Parathyroid adenoma (tissue), 2 donors: ENCODE measurements around the gene BDH2.

Source experiments
- H2AFZ ChIP-seq: fragments of 300-600 bp; sonication (generic); one replicate; pipeline ENCODE4 v1.7.0; 2017; ENCODE audit warnings: antibody characterized with exemption, mild to moderate bottlenecking
- H3K27ac ChIP-seq: fragments of 300-600 bp; sonication (generic); one replicate; pipeline ENCODE4 v1.7.0; 2017
- H3K27me3 ChIP-seq: fragments of 300-600 bp; sonication (generic); one replicate; pipeline ENCODE4 v1.7.0; 2017; ENCODE audit warnings: low read length; ENCODE audit not compliant: control insufficient read depth, insufficient read depth
- H3K36me3 ChIP-seq: fragments of 300-600 bp; sonication (generic); one replicate; pipeline ENCODE4 v1.7.0; 2017; ENCODE audit warnings: low read length; ENCODE audit not compliant: control insufficient read depth, insufficient read depth
- H3K4me1 ChIP-seq: fragments of 300-600 bp; sonication (generic); one replicate; pipeline ENCODE4 v1.7.0; 2017; ENCODE audit warnings: control low read depth
- H3K4me2 ChIP-seq: fragments of 300-600 bp; sonication (generic); one replicate; pipeline ENCODE4 v1.7.0; 2017; ENCODE audit warnings: low read length
- H3K4me3 ChIP-seq: fragments of 300-600 bp; sonication (generic); one replicate; pipeline ENCODE4 v1.7.0; 2017; ENCODE audit warnings: low read depth, low read length
- H3K79me2 ChIP-seq: fragments of 300-600 bp; sonication (generic); one replicate; pipeline ENCODE4 v1.7.0; 2017; ENCODE audit warnings: control low read depth
- H3K9ac ChIP-seq: fragments of 300-600 bp; sonication (generic); one replicate; pipeline ENCODE4 v1.7.0; 2017; ENCODE audit warnings: mild to moderate bottlenecking
- H3K9me3 ChIP-seq: fragments of 300-600 bp; sonication (generic); one replicate; pipeline ENCODE4 v1.7.0; 2017; ENCODE audit warnings: low read length; ENCODE audit not compliant: control insufficient read depth
- CTCF ChIP-seq: fragments of 300-600 bp; sonication (generic); IDR thresholded peaks from one replicate; pipeline ENCODE4 v1.7.0; 2017; ENCODE audit warnings: antibody characterized with exemption, mild to moderate bottlenecking
- donor health status: primary hyperparathyroidism.

Gene BDH2

DNA sequence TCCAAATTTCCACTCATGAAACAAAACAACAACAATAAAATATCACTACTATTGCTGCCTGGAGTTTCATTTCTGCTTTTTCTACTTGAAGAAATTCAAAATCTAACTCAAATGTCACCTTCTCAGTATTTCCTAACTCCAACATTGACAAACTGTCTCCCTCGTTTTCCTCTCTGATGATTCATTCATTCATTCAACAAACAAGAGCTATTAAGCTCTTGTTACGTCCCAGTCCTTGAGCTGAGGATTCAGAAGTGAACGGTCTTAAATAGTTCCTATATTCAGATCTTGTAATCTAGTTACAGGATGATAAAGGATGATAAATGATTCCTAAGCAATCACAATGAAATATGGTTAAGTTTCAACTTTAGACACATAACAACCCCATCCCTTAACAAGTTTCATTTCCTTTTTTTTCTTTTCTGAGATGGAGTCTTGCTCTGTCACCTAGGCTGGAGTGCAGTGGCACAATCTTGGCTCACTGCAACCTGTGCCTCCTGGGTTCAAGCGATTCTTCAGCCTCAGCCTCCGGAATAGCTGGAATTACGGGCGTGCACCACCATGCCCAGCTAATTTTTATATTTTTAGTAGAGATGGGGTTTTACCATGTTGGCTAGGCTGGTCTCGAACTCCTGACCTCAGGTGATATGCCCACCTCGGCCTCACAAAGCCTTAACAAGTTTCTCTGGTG, 24.7 kb downstream of the BDH2 start:
- no peak overlapping the region for H3K27ac ChIP-seq
- no peaks in the 10 kb centered on the region for H3K36me3 ChIP-seq
- H3K4me1 ChIP-seq, result peaks cover 8% of the 10 kb centered on the region
- no peak overlapping the region for H3K4me2 ChIP-seq
- H3K79me2 ChIP-seq, result no peaks in the 10 kb centered on the region
- H3K9ac ChIP-seq, result no peak overlapping the region
- no peak overlapping the region for H3K4me3 ChIP-seq
- no peaks in the 10 kb centered on the region for H3K9me3 ChIP-seq
- H2AFZ ChIP-seq, result no peak overlapping the region
- no peak for TF ChIP-seq CTCF
- H3K27me3 ChIP-seq, result no peaks in the 10 kb centered on the region

GRCh38 chr4:103073792-103074438, 25.7 kb downstream of the BDH2 start:
- Histone ChIP-seq H3K27me3 (no peaks in the 10 kb centered on the region), H3K9me3 (no peaks in the 10 kb centered on the region), H3K4me1 (peaks cover 8% of the 10 kb centered on the region), H3K27ac (no peak overlapping the region), H3K36me3 (no peaks in the 10 kb centered on the region), H3K79me2 (no peaks in the 10 kb centered on the region), H3K9ac (no peak overlapping the region), H2AFZ (no peak overlapping the region), H3K4me2 (no peak overlapping the region), H3K4me3 (no peak overlapping the region)
- TF ChIP-seq CTCF, result no peak

GRCh38 chr4:103067841-103068547, 31.6 kb downstream of the BDH2 start:
- H3K4me1 ChIP-seq, result no peaks in the 10 kb centered on the region
- no peaks in the 10 kb centered on the region for H3K36me3 ChIP-seq
- no peaks in the 10 kb centered on the region for H3K9me3 ChIP-seq
- H3K27ac ChIP-seq, result no peak overlapping the region
- no peak overlapping the region for H3K4me3 ChIP-seq
- H3K4me2 ChIP-seq, result no peak overlapping the region
- H3K27me3 ChIP-seq, result no peaks in the 10 kb centered on the region
- TF ChIP-seq CTCF, result no peak
- no peaks in the 10 kb centered on the region for H3K79me2 ChIP-seq
- no peak overlapping the region for H3K9ac ChIP-seq
- no peak overlapping the region for H2AFZ ChIP-seq

- TF ChIP-seq CTCF, result no peak
- no peaks in the 10 kb centered on the region for H3K9me3 ChIP-seq
- no peaks in the 10 kb centered on the region for H3K79me2 ChIP-seq
- no peaks in the 10 kb centered on the region for H3K4me1 ChIP-seq
- no peak overlapping the region for H2AFZ ChIP-seq
- no peak overlapping the region for H3K4me3 ChIP-seq
- no peak overlapping the region for H3K9ac ChIP-seq
- no peak overlapping the region for H3K4me2 ChIP-seq
- no peak overlapping the region for H3K27ac ChIP-seq
- no peaks in the 10 kb centered on the region for H3K36me3 ChIP-seq
- no peaks in the 10 kb centered on the region for H3K27me3 ChIP-seq
These were observed 39.0 kb downstream of the BDH2 start for GRCh38 chr4:103060453-103061148.
